K562 (cell line): Measurements from ENCODE around the gene PLXNA2. TPM values are rescaled to one million over a fixed set of nuclear protein-coding genes. Genes with fewer than 3 reads are reported as not detected.

ENCODE experiments used
- CHD4 ChIP-seq: fragments of 200-600 bp; sonication (generic); IDR thresholded peaks from 3 replicates; pipeline ENCODE4 v1.6.1; 2012; ENCODE audit warnings: low read depth, mild to moderate bottlenecking, mixed read lengths, low read length, inconsistent platforms; ENCODE audit not compliant: insufficient read depth, insufficient replicate concordance, poor library complexity, severe bottlenecking
- LARP7 ChIP-seq: fragments of 450-650 bp; IDR thresholded peaks from 2 replicates; pipeline ENCODE4 v1.6.1; 2016
- MAFG ChIP-seq: fragments of 450-650 bp; conservative IDR thresholded peaks from 2 replicates; pipeline ENCODE4 v1.6.1; 2016; ENCODE audit warnings: missing genetic modification characterization, missing compliant biosample characterization
- MYBL2 ChIP-seq, 2 experiments: fragments of 450-650 bp in 1 of 2; sonication (generic) in 1 of 2; formaldehyde crosslinking in 1 of 2; IDR thresholded peaks; 2 replicates each; pipeline versions ENCODE4 v1.6.1 to v1.8.1; 2017 to 2022; ENCODE audit warnings: borderline replicate concordance in 1 of 2, inconsistent platforms in 1 of 2, low read depth in 1 of 2, mild to moderate bottlenecking in 1 of 2, missing genetic modification reagents in 1 of 2, moderate library complexity in 1 of 2
- TCF7 ChIP-seq: sonication (generic); IDR thresholded peaks from 2 replicates; pipeline ENCODE4 v1.6.1; 2016; ENCODE audit warnings: antibody characterized with exemption, borderline replicate concordance
- TCFL5 ChIP-seq: fragments of 250-450 bp; sonication (Bioruptor Pico); conservative IDR thresholded peaks from 2 replicates; pipeline ENCODE4 v1.6.1; 2021; ENCODE audit warnings: mild to moderate bottlenecking, moderate library complexity, matching md5 sums
- U2AF1 ChIP-seq: fragments of 200-400 bp; formaldehyde crosslinking; optimal IDR thresholded peaks from 2 replicates; pipeline ENCODE3; 2017; ENCODE audit warnings: mild to moderate bottlenecking, low read depth, low read length, moderate library complexity
- polyA plus RNA-seq, 8 experiments: library from polyadenylated mRNA; depleted of rRNA in 4 of 8; stranded (reverse) in 5 of 8; unstranded in 3 of 8; fragments of >200 nt; fragmentation: Nextera tagmentation in 2 of 8; fragmentation: Illumina TruSeq in 1 of 8; extraction: Ambion mirVana in 2 of 8; extraction: Trizol in 1 of 8; gene quantifications; 2 replicates each; pipeline versions ENCODE4 v1.2.1 to v1.2.3, GENCODE V29; 2011 to 2014; ENCODE audit warnings: inconsistent platforms in 1 of 8, missing spikeins in 1 of 8
- total RNA-seq, 7 experiments: library from RNA; depleted of rRNA in 6 of 7; stranded (reverse); fragments of >200 nt in 6 of 7; fragmentation: Illumina TruSeq in 2 of 7; extraction: Trizol in 2 of 7; gene quantifications; 2 replicates each; pipeline versions ENCODE4 v1.2.1 to v1.2.3, GENCODE V29; 2011 to 2021; ENCODE audit warnings: low replicate concordance in 1 of 7
- TF ChIP-seq, protein P1 (sequence below): fragments of 250-450 bp; sonication (Bioruptor Pico); IDR thresholded peaks from 2 replicates; pipeline ENCODE4 v1.5.0; 2022; ENCODE audit warnings: mild to moderate bottlenecking
- TF ChIP-seq, protein P2 (sequence below): fragments of 250-450 bp; sonication (Bioruptor Pico); IDR thresholded peaks from 2 replicates; pipeline ENCODE4 v1.5.0; 2021
- TF ChIP-seq, protein P3 (sequence below): sonication (generic); formaldehyde crosslinking; IDR thresholded peaks from 2 replicates; pipeline ENCODE4 v1.4.0; 2020; ENCODE audit warnings: mild to moderate bottlenecking, missing genetic modification reagents
- TF ChIP-seq, protein P4 (sequence below): fragments of 250-450 bp; sonication (Bioruptor Pico); IDR thresholded peaks from 2 replicates; pipeline ENCODE4 v1.8.0; 2022; ENCODE audit warnings: inconsistent platforms
- TF ChIP-seq, protein P5 (sequence below): sonication (generic); formaldehyde crosslinking; IDR thresholded peaks from 2 replicates; pipeline ENCODE4 v1.8.1; 2023; ENCODE audit warnings: mild to moderate bottlenecking, missing genetic modification reagents

The PLXNA2 gene
- total and polyA plus RNA-seq, 9 of the 15 experiments (the other 6 are each of a cell fraction or from before 2014, with no cell fraction given), result 0.01 to 1.3 (median 0.32) TPM

DNA sequence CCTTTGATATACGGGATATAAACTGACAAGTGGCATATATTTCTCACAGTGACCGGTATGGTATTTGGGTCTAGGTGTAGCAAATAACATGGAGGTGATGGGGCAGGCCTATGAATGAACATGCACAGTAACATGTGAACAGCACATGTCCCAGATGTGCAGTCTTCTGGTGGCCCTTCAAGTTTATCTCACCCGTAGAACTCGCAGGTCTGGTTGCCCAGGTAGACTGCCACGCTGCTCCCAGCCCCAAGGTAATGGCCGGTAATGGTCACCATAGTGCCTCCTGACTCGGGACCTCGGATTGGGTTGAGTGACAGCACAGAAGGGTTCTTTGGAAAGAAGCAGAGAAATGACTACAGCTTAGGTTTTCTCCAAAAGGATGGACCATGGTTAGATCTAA is 192.0 kb downstream of the PLXNA2 start (continued):
- TF ChIP-seq, protein P1, sequence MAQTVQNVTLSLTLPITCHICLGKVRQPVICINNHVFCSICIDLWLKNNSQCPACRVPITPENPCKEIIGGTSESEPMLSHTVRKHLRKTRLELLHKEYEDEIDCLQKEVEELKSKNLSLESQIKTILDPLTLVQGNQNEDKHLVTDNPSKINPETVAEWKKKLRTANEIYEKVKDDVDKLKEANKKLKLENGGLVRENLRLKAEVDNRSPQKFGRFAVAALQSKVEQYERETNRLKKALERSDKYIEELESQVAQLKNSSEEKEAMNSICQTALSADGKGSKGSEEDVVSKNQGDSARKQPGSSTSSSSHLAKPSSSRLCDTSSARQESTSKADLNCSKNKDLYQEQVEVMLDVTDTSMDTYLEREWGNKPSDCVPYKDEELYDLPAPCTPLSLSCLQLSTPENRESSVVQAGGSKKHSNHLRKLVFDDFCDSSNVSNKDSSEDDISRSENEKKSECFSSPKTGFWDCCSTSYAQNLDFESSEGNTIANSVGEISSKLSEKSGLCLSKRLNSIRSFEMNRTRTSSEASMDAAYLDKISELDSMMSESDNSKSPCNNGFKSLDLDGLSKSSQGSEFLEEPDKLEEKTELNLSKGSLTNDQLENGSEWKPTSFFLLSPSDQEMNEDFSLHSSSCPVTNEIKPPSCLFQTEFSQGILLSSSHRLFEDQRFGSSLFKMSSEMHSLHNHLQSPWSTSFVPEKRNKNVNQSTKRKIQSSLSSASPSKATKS (CRISPR knock-in tag), result no peak
- no peak for TF ChIP-seq LARP7
- TF ChIP-seq, protein P2, sequence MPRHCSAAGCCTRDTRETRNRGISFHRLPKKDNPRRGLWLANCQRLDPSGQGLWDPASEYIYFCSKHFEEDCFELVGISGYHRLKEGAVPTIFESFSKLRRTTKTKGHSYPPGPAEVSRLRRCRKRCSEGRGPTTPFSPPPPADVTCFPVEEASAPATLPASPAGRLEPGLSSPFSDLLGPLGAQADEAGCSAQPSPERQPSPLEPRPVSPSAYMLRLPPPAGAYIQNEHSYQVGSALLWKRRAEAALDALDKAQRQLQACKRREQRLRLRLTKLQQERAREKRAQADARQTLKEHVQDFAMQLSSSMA, result no peak
- TF ChIP-seq, protein P3, sequence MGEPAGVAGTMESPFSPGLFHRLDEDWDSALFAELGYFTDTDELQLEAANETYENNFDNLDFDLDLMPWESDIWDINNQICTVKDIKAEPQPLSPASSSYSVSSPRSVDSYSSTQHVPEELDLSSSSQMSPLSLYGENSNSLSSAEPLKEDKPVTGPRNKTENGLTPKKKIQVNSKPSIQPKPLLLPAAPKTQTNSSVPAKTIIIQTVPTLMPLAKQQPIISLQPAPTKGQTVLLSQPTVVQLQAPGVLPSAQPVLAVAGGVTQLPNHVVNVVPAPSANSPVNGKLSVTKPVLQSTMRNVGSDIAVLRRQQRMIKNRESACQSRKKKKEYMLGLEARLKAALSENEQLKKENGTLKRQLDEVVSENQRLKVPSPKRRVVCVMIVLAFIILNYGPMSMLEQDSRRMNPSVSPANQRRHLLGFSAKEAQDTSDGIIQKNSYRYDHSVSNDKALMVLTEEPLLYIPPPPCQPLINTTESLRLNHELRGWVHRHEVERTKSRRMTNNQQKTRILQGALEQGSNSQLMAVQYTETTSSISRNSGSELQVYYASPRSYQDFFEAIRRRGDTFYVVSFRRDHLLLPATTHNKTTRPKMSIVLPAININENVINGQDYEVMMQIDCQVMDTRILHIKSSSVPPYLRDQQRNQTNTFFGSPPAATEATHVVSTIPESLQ, result no peak
- TF ChIP-seq, protein P4, sequence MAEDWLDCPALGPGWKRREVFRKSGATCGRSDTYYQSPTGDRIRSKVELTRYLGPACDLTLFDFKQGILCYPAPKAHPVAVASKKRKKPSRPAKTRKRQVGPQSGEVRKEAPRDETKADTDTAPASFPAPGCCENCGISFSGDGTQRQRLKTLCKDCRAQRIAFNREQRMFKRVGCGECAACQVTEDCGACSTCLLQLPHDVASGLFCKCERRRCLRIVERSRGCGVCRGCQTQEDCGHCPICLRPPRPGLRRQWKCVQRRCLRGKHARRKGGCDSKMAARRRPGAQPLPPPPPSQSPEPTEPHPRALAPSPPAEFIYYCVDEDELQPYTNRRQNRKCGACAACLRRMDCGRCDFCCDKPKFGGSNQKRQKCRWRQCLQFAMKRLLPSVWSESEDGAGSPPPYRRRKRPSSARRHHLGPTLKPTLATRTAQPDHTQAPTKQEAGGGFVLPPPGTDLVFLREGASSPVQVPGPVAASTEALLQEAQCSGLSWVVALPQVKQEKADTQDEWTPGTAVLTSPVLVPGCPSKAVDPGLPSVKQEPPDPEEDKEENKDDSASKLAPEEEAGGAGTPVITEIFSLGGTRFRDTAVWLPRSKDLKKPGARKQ (CRISPR knock-in tag), result no peak
- no peak for TF ChIP-seq U2AF1
- no peak for TF ChIP-seq TCF7
- TF ChIP-seq CHD4, result no peak
- no peak for TF ChIP-seq MAFG (tag)
- TF ChIP-seq TCFL5 (CRISPR knock-in tag), result no peak
- TF ChIP-seq, protein P5, sequence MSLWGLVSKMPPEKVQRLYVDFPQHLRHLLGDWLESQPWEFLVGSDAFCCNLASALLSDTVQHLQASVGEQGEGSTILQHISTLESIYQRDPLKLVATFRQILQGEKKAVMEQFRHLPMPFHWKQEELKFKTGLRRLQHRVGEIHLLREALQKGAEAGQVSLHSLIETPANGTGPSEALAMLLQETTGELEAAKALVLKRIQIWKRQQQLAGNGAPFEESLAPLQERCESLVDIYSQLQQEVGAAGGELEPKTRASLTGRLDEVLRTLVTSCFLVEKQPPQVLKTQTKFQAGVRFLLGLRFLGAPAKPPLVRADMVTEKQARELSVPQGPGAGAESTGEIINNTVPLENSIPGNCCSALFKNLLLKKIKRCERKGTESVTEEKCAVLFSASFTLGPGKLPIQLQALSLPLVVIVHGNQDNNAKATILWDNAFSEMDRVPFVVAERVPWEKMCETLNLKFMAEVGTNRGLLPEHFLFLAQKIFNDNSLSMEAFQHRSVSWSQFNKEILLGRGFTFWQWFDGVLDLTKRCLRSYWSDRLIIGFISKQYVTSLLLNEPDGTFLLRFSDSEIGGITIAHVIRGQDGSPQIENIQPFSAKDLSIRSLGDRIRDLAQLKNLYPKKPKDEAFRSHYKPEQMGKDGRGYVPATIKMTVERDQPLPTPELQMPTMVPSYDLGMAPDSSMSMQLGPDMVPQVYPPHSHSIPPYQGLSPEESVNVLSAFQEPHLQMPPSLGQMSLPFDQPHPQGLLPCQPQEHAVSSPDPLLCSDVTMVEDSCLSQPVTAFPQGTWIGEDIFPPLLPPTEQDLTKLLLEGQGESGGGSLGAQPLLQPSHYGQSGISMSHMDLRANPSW (CRISPR knock-in tag), result no peak
- no peak for TF ChIP-seq MYBL2 (IDR thresholded peaks at IDR 0.05; ENCODE audit: low read depth)
- no peak for TF ChIP-seq MYBL2 (CRISPR knock-in tag; IDR thresholded peaks at IDR 0.05; ENCODE audit: borderline replicate concordance)
